GM10266 (cell line): ENCODE data around the gene NOXRED1.

Experiments
- DNase-seq: peaks from one replicate; pipeline ENCODE4 v3.0.0; 2012; ENCODE audit errors: extremely low spot score
- CTCF ChIP-seq: IDR thresholded peaks from 2 replicates; pipeline ENCODE4 v1.5.1; 2012; ENCODE audit warnings: mild to moderate bottlenecking, low read depth; ENCODE audit not compliant: control insufficient read depth, insufficient read depth; ENCODE audit errors: missing control alignments

NOXRED1 gene

GRCh38 chr14:77406718-77407117 lies 16.6 kb downstream of the NOXRED1 start:
- DNase-seq = no peak
- no peak for TF ChIP-seq CTCF

GRCh38 chr14:77406086-77406485 lies 17.2 kb downstream of the NOXRED1 start:
- TF ChIP-seq CTCF = no peak
- no peak for DNase-seq

- TF ChIP-seq CTCF = no peak
- DNase-seq = no peak
These were observed 19.6 kb downstream of the NOXRED1 start for GRCh38 chr14:77403768-77404167.

- no peak for DNase-seq
- TF ChIP-seq CTCF = no peak
These were observed 23.1 kb downstream of the NOXRED1 start for GRCh38 chr14:77400216-77400615.

- no peak for TF ChIP-seq CTCF
- DNase-seq = no peak
These were observed 33.1 kb downstream of the NOXRED1 start for GRCh38 chr14:77390188-77390587.

GRCh38 chr14:77378701-77379100 lies 44.6 kb downstream of the NOXRED1 start:
- DNase-seq = no peak
- TF ChIP-seq CTCF = no peak

- DNase-seq = no peak
- TF ChIP-seq CTCF = no peak
These were observed 45.9 kb downstream of the NOXRED1 start for GRCh38 chr14:77377502-77377844.
